T47D (cell line): Measurements from ENCODE around the gene MFAP1.

Experiments used
- DNase-seq, 2 experiments: peaks; one replicate each; pipeline versions ENCODE4 v3.0.0 to v3.0.0-alpha.2; 2011 to 2012; ENCODE audit warnings: low read depth in 1 of 2, low spot score in 1 of 2
- JUND ChIP-seq: IDR thresholded peaks from 2 replicates; pipeline ENCODE4 v1.6.1; 2012; ENCODE audit warnings: low read depth
- in situ Hi-C: cut with HindIII; loops from 2 replicates; pipeline ENCODE4 v1.10.0; 2016; ENCODE audit warnings: low sequenced_read_pairs, low pct_unique_long_range_greater_than_20kb

Gene MFAP1

DNA sequence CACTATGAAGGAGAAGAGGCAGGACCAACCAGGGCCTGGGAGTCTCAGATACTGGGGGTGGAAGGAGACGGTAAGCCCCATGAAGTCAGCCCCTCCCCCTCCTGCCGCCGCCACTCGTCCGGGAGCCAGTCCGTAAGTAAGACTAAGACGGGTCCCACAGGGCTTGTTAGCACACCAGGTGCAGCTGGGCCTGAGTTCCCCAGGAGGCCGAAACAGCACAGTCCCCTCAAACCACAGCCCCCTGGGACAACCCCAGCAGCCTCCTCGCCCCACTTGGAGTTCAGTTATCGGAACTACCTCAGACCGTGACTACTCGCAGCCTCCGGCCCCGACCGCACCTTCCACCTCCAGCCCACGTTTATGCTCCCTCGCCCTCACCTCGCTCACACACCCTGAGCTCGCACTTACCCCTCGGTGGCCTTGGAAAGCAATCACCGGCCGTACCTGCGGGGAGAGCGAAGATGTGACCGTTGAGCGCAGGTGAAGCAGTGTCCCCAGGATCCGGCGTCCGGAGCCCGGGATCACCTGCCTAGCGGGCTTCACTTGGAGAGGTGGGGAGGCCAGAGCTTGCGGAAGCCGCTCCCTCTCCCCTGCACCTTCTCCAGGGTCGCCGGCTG, 48.3 kb downstream of the MFAP1 start:
- DNase-seq = peak in 1 of 2 experiments; percentile 47

DNA sequence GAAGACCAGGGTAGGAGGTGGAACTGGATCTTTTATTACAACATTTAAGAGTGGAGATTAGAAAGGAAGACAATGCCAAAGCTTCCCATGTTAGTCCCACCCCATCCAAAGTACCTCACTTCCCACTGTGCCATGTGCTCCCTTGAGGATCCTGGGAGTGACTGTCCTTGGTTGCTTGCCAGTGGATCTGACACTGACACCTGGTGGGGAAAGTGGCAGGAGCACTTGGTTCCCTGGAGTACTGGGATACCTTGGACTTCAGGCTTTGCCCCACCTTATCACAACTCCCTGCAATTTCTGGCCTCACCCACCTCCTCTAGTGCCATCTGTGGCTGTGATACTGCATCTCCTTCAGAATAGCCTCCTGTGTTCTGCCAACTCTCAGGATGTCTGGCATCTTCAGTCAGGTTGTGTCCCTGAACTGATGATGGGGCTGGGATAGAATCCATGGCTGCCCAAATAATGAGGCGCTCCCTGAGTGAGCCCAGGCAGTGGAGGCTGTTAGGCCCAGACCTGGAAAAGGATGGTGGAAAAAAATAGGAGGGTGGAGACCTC, 49.0 kb downstream of the MFAP1 start:
- no peak for TF ChIP-seq JUND
- in situ Hi-C loops = no loop called here
- DNase-seq = peak in 1 of 2 experiments; percentile 93

More for the DNA sequence above, 48.3 kb downstream of the MFAP1 start:
- no peak for TF ChIP-seq JUND
- in situ Hi-C loops = no loop called here

DNA sequence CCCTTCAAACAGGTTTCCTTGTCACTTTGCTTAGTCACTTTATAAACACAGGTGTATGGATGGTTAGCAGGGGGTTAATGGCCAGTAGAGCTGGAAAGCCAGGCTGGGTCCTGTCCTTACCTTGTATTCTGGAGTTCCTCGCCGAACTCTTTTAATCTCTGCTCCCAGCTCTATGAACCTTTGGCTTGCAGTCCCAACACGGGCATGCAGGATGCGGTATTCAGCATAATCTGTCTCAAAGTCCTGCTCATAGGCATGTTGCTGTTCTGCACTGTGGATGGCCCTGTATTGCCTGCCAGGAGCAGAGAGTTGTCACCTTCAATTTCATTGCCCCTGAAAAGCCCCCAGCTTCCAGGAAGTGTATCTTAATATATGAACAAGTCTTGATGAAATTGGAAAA, 50.4 kb downstream of the MFAP1 start:
- no peak for TF ChIP-seq JUND
- in situ Hi-C loops = no loop called here
- no peak for DNase-seq

DNA sequence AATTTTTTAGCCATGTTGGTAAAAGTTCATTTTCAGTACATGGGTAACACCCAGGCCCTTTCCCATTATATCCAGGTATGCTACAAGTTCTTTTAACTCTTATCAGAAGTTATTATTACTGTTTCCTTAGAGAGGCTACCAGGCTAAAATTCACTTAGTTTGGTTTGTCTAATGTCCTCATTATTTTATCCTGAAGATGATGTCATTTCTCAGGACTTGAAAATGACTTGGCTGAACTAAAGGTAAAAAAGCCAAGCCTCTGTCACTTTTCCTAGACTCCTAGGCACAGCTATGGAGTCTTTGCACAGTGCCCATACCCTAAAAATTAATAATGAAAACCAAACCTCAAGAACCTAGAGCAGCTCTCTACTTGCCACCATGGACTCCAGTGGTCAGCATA, 51.9 kb downstream of the MFAP1 start:
- in situ Hi-C loops = no loop called here
- no peak for DNase-seq
- TF ChIP-seq JUND = no peak

DNA sequence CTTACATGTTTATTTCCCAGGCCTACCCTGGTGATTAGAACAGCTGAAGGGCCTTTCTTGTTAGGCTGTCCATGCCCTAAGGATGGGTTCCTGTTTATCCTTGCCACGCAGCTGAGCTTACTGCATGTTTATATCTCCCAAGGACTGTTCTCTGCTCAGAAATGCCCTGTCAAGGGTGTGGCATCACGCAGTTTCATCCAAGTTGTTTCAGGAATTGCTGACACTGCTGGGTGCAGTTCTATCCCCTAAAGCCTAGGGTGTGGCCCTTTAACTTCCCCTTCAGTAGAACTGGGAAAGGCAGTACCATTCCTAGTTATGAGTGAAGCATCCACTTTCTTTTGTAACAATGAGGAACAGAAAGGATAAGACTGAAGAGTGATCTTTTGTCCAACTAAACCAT, 52.7 kb downstream of the MFAP1 start:
- no peak for DNase-seq
- TF ChIP-seq JUND = no peak
- in situ Hi-C loops = no loop called here

DNA sequence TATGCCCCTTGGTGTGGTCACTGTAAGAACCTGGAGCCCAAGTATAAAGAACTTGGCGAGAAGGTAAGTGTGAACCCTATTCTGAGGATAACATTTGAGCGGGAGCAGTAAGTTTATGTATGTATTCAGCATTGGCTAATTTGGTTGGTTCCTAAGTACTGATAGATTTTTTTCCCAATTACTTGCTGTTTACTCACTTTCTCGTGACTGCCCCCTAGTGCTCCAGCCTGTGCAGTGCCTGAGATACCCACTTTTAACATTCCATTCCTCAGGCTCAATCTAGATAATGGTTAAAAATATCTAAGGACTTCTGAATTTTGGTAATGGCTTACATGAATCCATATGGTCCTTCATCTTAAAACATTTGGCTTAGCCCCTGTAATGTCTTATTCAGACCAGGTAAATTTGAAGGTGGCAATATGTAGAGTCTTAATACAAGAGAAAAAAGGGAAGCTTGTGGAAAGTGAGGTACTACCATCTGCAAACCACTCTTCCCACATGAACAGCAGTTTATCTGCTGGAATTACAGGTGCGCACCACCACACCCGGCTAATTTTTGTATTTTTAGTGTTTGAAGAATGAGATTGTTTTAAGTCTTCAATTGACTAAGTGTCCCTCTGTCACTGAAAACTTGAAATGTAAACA, 54.8 kb downstream of the MFAP1 start:
- no peak for TF ChIP-seq JUND
- in situ Hi-C loops = no loop called here
- DNase-seq = peak in 1 of 2 experiments; percentile 59

DNA sequence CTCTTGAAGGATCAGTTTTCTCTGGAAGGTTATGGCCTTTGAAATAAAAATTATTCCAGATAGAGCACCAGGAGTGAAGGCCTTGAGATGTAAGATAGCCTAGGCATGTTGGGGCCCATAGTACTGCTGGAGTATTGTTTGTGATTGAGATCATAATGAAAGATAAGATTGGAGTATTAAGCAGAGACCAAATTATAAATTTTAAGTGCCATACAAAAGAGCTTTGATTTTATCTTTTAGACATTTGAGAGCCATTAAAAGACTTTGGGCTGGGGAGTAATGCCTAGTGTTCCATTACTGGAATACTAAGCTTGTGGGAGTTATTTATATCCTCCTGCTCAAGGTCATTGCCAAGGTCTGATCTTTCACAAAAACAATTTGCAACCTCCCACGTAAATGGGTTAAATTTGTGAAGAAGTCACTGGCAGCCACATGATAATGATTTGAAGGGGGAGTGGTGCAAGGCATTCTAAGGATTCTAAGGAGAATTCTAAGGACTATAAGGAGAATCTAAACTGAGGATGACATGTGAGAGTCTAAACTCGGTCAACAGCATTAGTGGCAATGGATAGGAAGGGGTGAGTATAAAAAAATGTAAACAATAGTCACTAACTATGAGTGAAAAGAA, 60.6 kb downstream of the MFAP1 start:
- TF ChIP-seq JUND = no peak
- no peak for DNase-seq
- in situ Hi-C loops = no loop called here

DNA sequence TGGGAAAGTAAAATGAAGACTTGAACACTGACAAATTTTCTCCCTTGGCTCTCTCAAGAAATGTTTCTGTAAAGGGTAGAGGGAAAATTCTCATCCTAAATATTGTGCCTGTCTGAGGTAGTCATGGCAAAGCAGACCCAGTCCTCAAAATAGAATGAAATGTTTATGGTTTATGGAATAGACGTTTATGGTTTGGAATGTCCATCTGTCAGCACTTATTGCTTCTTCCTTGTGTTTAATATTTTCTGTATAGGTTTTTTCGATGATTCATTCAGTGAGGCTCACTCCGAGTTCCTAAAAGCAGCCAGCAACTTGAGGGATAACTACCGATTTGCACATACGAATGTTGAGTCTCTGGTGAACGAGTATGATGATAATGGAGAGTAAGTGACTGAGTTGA, 61.7 kb downstream of the MFAP1 start:
- in situ Hi-C loops = no loop called here
- no peak for TF ChIP-seq JUND
- DNase-seq = no peak
